Panc1 (cell line): ENCODE results near the gene SPRY1. TPM values are rescaled to one million over a fixed set of nuclear protein-coding genes. Genes with fewer than 3 reads are reported as not detected.

Experiments
- ATAC-seq: fragments of 200-7000 bp; cut with Tn5 transposase; 2 replicates; pipeline ENCODE4 v1.9.1; 2020; ENCODE audit warnings: mild to moderate bottlenecking, moderate library complexity
- BruUV-seq: library from RNA; stranded (reverse); fragments of 400-500 nt; replicated peaks from 2 replicates; lab custom pipeline; 2021; lab: Mats Ljungman, UMichigan
- CTCF ChIA-PET: fragments of 300-600 bp; sonication (Branson Sonifier 250); formaldehyde crosslinking; loops from one replicate; lab custom pipeline; 2022; ENCODE audit warnings: antibody characterized with exemption; lab: Charles Lee
- POLR2A ChIA-PET: fragments of 300-600 bp; sonication (Branson Sonifier 250); formaldehyde crosslinking; loops from one replicate; lab custom pipeline; 2022; ENCODE audit warnings: antibody characterized with exemption; lab: Charles Lee
- DNase-seq: peaks from one replicate; pipeline ENCODE4 v3.0.0-alpha.2; 2010; ENCODE audit warnings: low read depth, low spot score
- H3K27ac ChIP-seq: 2 replicates; pipeline ENCODE4 v1.5.1; 2011; ENCODE audit warnings: mild to moderate bottlenecking, low read length, inconsistent platforms
- H3K27me3 ChIP-seq: fragments of 200-500 bp; sonication (Bioruptor generic); 2 replicates; pipeline ENCODE4 v1.6.0; 2014; ENCODE audit warnings: low read length, inconsistent platforms; ENCODE audit not compliant: control insufficient read depth, insufficient read depth
- H3K36me3 ChIP-seq: fragments of 200-500 bp; sonication (Bioruptor generic); 2 replicates; pipeline ENCODE4 v1.5.1; 2014; ENCODE audit warnings: inconsistent platforms, mild to moderate bottlenecking, low read length, moderate library complexity; ENCODE audit not compliant: control insufficient read depth, insufficient read depth
- H3K4me1 ChIP-seq: 2 replicates; pipeline ENCODE4 v1.5.1; 2011; ENCODE audit warnings: inconsistent platforms, mild to moderate bottlenecking, low read length, moderate library complexity; ENCODE audit not compliant: control insufficient read depth, insufficient read depth
- H3K4me3 ChIP-seq, 2 experiments: 2 replicates each; pipeline ENCODE4 v1.5.1; 2011 to 2012; ENCODE audit warnings: low read depth in 2 of 2, low read length in 2 of 2, mild to moderate bottlenecking in 2 of 2, inconsistent platforms in 1 of 2, moderate library complexity in 1 of 2
- H3K9me3 ChIP-seq: fragments of 200-500 bp; sonication (Bioruptor generic); 2 replicates; pipeline ENCODE4 v1.5.1; 2014; ENCODE audit warnings: low read depth, mild to moderate bottlenecking, inconsistent platforms, low read length, moderate library complexity; ENCODE audit not compliant: control insufficient read depth, insufficient read depth
- POLR2AphosphoS5 ChIP-seq: IDR thresholded peaks from 2 replicates; pipeline ENCODE4 v1.6.1; 2012; ENCODE audit warnings: mild to moderate bottlenecking, low read depth, low read length, moderate library complexity
- SIN3A ChIP-seq: IDR thresholded peaks from 2 replicates; pipeline ENCODE4 v1.6.1; 2012; ENCODE audit warnings: low read depth, mild to moderate bottlenecking, low read length, moderate library complexity, borderline replicate concordance; ENCODE audit not compliant: insufficient read depth
- TCF7L2 ChIP-seq: IDR thresholded peaks from 2 replicates; pipeline ENCODE4 v1.6.1; 2011; ENCODE audit warnings: mild to moderate bottlenecking, low read depth, low read length, inconsistent platforms
- in situ Hi-C: cut with HindIII; loops from 2 replicates; pipeline ENCODE4 v1.10.0; 2016; ENCODE audit warnings: low sequenced_read_pairs, low pct_unique_long_range_greater_than_20kb
- intact Hi-C: fragments of 100-400 bp; cut with micrococcal nuclease; formaldehyde crosslinking; loops from one replicate; pipeline ENCODE4 v1.10.0; 2022; ENCODE audit not compliant: unreplicated experiment
- total RNA-seq: library from RNA; stranded (reverse); gene quantifications from one replicate; pipeline ENCODE4 v1.2.1, GENCODE V29; 2021; ENCODE audit not compliant: unreplicated experiment
- TF ChIP-seq, protein P1 (sequence below): fragments of 450-650 bp; IDR thresholded peaks from 2 replicates; pipeline ENCODE4 v1.5.1; 2017; ENCODE audit warnings: mild to moderate bottlenecking
- TF ChIP-seq, protein P2 (sequence below), 2 experiments: IDR thresholded peaks; 2 replicates each; pipeline ENCODE4 v1.6.1; 2011 to 2012; ENCODE audit warnings: low read depth in 2 of 2, control low read depth in 1 of 2, low read length in 1 of 2, mild to moderate bottlenecking in 1 of 2, moderate library complexity in 1 of 2; ENCODE audit not compliant: insufficient read depth in 1 of 2

Gene SPRY1
- total RNA-seq, 1 experiment from 2014 or later, result 77.8 TPM

DNA sequence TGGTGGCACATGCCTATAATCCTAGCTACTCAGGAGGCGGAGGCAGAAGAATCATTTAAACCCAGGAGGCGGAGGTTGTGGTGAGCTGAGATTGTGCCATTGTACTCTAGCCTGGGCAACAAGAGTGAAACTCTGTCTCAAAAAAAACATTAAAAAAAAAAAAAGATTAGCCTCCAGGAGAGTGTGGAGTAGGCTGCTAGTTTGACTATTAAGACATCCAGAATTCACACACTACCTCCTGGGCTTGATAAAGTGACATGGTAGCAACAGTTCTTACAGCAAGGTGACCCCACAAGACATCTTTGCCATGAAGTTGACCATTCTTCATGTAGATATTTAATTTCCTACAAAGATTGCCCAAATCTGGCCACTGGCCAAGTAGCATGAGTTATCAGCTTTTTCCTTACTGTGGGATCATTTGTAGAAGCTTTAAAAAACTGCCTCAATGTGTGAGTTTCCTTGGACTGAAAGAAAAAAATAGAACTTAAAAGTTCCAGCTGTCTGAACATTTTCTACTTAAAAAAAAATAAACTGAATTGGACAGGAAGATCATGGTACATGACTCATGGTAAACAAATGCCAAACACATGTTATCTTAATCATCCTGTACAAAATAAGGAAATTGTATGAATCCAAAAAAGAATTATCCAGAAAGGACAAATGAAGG lies 35.3 kb upstream of the SPRY1 start:
- BruUV-seq, result no TSS peak
- DNase-seq (no peak), ATAC-seq (no peak)
- TF ChIP-seq, protein P1, sequence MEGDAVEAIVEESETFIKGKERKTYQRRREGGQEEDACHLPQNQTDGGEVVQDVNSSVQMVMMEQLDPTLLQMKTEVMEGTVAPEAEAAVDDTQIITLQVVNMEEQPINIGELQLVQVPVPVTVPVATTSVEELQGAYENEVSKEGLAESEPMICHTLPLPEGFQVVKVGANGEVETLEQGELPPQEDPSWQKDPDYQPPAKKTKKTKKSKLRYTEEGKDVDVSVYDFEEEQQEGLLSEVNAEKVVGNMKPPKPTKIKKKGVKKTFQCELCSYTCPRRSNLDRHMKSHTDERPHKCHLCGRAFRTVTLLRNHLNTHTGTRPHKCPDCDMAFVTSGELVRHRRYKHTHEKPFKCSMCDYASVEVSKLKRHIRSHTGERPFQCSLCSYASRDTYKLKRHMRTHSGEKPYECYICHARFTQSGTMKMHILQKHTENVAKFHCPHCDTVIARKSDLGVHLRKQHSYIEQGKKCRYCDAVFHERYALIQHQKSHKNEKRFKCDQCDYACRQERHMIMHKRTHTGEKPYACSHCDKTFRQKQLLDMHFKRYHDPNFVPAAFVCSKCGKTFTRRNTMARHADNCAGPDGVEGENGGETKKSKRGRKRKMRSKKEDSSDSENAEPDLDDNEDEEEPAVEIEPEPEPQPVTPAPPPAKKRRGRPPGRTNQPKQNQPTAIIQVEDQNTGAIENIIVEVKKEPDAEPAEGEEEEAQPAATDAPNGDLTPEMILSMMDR, result no peak
- TF ChIP-seq, protein P2, sequence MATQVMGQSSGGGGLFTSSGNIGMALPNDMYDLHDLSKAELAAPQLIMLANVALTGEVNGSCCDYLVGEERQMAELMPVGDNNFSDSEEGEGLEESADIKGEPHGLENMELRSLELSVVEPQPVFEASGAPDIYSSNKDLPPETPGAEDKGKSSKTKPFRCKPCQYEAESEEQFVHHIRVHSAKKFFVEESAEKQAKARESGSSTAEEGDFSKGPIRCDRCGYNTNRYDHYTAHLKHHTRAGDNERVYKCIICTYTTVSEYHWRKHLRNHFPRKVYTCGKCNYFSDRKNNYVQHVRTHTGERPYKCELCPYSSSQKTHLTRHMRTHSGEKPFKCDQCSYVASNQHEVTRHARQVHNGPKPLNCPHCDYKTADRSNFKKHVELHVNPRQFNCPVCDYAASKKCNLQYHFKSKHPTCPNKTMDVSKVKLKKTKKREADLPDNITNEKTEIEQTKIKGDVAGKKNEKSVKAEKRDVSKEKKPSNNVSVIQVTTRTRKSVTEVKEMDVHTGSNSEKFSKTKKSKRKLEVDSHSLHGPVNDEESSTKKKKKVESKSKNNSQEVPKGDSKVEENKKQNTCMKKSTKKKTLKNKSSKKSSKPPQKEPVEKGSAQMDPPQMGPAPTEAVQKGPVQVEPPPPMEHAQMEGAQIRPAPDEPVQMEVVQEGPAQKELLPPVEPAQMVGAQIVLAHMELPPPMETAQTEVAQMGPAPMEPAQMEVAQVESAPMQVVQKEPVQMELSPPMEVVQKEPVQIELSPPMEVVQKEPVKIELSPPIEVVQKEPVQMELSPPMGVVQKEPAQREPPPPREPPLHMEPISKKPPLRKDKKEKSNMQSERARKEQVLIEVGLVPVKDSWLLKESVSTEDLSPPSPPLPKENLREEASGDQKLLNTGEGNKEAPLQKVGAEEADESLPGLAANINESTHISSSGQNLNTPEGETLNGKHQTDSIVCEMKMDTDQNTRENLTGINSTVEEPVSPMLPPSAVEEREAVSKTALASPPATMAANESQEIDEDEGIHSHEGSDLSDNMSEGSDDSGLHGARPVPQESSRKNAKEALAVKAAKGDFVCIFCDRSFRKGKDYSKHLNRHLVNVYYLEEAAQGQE (IDR thresholded peaks at IDR 0.05; ENCODE audit: insufficient read depth in 1 of 2, low read depth in 2 of 2, low read length in 1 of 2), result no peak
- TF ChIP-seq SIN3A (no peak), TCF7L2 (no peak), POLR2AphosphoS5 (no peak)
- ChIA-PET CTCF (no interaction called here), POLR2A (interaction anchor here (0.8 kb wide), 1 partner anchor 465 kb away, joined by 5 read pairs; no protein-coding TSS in a partner anchor)
- no peaks in the 10 kb centered on the region for H3K4me1 ChIP-seq
- in situ Hi-C loops (no loop called here), intact Hi-C loops (no loop called here)
- H3K9me3 ChIP-seq, result no peaks in the 10 kb centered on the region
- no peak overlapping the region for H3K27ac ChIP-seq
- no peaks in the 10 kb centered on the region for H3K27me3 ChIP-seq
- H3K4me3 ChIP-seq, result no peak overlapping the region
- no peaks in the 10 kb centered on the region for H3K36me3 ChIP-seq

DNA sequence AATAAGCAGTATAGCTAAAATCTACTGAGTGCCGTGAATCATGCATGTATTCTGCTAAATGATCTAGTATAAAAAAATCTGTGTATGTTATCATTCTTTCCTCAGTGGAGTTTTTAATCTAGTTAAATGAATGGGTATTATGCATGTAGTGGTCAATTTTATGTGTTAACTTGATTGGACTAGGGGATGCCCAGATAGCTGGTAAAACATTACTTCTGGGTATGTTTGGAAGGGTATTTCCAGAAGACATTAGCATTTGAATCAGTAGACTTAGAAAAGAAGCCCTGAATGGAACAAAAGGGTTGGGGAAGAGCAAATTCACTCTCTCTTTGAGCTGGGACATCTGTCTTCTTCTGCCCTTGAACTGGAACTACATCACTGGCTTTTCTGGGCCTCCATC lies 34.5 kb upstream of the SPRY1 start:
- in situ Hi-C loops, result no loop called here
- no peaks in the 10 kb centered on the region for H3K27me3 ChIP-seq
- intact Hi-C loops, result no loop called here
- H3K4me1 ChIP-seq, result no peaks in the 10 kb centered on the region
- H3K27ac ChIP-seq, result no peak overlapping the region
- H3K36me3 ChIP-seq, result no peaks in the 10 kb centered on the region
- TF ChIP-seq TCF7L2, result no peak
- TF ChIP-seq POLR2AphosphoS5, result no peak
- TF ChIP-seq SIN3A, result no peak
- TF ChIP-seq, protein P1, result no peak
- TF ChIP-seq, protein P2 (IDR thresholded peaks at IDR 0.05; ENCODE audit: insufficient read depth in 1 of 2, low read depth in 2 of 2, low read length in 1 of 2), result no peak
- H3K9me3 ChIP-seq, result no peaks in the 10 kb centered on the region
- ATAC-seq (no peak), DNase-seq (no peak)
- no TSS peak for BruUV-seq
- POLR2A ChIA-PET, result no interaction called here
- no peak overlapping the region for H3K4me3 ChIP-seq
- CTCF ChIA-PET, result no interaction called here
